GM21447 (cell line): ENCODE measurements around the gene ABCA2.
A peak's percentile ranks its signal among the peaks of the same experiment; 100 is the strongest.

Experiments
- ATAC-seq: cut with Tn5 transposase; IDR thresholded peaks from one replicate; pipeline ENCODE4 v1.9.1; 2021; ENCODE audit not compliant: unreplicated experiment

ABCA2 gene

DNA sequence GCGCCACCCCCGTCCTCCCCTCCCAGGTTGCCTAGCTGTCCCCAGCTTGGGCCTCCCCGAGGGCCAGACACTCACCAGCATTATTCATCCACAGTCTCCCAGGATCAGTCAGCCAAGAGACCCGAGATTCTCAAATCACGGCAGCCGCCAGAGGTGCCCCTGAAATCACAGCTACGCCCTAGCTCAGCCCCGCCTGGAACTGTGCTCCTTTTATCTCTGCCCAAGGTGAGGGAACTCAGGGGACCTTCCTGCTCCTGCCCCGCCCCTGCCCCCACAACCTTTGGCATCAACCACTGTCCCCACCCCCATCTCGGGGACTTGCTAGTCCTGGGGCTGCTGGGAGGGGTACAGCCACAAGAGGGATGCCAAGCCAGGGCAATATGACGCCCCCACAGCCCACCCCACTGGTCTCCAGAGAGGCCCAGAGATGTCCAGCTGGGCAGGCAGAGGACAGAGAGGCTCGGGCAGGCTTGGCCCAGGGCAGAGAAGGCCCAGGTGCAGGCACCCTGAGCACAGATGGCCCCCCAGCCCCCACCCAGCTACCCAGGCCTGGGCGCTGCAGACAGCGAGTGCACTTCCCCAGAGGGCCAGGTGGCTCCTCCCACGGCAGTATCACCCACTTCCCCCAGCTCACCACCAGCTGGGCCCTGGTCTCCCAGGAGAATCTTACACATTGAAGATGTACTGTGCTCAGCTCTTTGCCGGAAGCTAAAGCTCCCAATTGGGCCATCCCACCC is 4.0 kb upstream of the ABCA2 start, which contains the start of gene FUT7:
TSS of gene FUT7 (minus strand) at position 185 of the 737 bp plus-strand sequence. CDS start at position 88, 97 bp downstream.
- ATAC-seq, result no peak

DNA sequence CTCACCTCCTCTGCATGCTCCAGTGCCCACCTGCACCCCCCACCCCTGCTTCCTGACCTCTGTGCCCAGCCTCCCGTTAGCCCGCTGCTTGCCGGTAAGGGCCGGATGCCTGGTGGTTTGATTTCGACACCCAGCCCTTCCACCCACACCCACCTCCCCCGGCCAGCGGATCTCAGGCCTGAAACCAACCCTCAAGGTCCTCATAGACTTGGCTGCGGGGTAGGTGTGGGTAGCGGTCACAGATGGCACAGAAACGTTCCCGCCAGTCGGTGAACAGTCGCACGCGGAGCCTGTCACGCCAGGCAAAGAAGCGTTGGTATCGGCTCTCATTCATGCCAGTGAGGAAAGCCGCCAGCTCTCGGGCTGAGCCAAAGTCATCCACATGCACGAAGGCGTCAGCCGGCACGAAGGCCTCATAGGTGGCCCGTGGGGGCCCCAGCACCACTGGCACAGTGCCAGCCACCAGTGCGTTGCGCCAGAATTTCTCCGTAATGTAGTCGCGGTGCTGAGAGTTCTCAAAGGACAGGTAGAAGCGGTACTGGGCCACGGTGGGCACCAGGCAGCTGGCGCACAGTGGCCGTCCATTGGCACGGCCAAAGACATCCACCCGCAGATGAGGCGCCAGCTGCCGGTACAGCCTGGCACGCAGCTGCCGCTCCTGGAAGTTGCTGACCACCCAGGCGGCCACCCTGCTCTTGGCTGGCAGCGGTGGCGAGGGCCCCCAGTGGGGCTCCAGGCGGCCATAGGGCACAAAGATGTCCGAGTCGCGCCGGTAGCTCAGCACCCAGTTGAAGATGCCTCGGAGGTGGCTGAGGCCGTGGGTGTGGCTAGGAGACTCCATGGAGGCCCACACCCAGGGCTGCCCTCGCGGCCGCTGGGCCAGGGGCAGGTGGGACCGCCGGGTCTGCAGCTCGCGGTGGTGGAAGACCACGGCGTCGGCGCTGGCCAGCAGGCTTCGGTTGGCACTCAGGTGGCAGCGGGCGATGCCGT is 2.8 kb upstream of the ABCA2 start:
- no peak for ATAC-seq

DNA sequence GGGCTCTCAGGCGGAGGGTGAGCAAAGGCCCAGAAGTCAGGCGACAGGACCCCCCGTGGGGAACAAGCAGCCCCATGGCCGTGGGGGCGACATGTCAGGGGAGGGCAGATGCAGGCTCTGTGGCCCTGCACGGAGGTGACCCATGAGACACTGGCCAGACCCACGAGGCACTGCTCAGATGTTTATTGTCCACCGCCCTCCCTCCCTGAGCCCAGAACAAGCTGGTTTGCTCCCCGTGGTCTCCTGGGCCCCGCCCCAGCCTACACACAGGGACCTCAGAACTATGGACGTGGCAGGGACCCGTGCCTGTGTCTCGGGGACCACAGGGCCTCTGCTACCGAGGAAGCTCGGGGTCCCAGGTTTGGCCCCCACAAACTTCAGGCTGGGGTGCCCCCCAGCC is 2.0 kb upstream of the ABCA2 start:
- ATAC-seq, result no peak

DNA sequence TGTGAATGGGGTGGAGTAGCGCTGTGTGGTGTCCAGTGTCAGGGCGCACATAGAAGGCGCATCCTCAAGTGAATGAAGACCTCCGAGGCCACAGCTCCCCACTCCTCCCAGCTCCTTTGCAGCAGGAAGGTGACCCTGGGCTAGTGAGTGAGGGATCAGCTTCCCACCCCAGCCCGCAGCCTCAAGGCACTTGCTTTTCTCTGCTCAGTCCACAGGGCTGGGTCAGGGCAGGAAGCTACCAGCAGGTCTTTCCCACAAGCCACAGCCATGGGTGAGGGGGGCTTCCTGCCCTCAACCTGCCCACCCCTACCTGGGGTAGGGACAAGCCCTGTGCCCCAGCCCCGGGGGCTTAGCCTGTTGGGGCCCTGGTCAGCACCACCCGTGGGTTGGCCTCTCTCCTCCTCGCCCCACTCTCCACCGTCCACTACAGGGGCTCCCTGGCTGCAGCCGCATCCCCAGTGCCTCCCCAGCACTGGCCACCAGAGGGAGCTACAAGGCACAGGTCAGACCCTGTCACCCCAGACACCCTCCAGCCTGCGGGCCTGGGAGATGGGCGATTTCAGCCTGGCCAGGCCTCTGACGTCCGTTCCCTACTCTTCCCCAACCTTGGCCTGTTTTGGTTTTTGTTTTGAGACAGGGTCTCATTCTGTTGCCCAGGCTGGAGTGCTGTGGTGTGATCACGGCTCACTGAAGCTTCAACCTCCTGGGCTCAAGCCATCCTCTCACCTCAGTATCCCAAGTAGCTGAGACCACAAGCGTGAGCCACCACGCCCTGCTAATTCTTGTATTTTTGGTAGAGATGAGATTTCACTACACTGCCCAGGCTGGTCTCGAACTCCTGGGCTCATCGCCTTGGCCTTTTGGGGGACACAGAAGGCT is 1.3 kb upstream of the ABCA2 start:
- ATAC-seq, result peak; percentile 38

- no peak for ATAC-seq
Measured at GRCh38 chr9:137028263-137029057, 423 bp upstream of the ABCA2 start.

DNA sequence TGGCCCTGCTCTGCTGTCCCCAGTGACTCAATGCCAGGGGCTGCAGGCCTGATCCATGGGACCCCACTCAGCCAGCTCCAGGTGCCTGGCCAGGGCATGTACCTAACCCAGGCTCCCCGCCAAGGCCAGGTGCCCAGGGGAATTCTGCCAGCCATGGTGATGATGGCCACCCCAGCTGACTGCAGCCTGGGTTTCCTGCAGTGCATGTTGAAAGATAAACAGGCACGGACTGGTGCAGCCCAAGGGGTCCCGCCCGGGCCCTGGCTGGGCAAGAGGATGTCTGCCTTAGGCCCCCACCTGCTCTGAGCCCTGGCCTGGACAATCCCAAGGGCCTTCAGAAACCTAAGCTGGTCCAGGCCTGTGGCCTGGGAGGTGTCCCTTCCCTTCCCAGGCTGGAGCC is 1.2 kb downstream of the ABCA2 start:
- no peak for ATAC-seq

GRCh38 chr9:137026384-137026783 is 1.7 kb downstream of the ABCA2 start:
- no peak for ATAC-seq

GRCh38 chr9:137025517-137025966 is 2.5 kb downstream of the ABCA2 start:
- ATAC-seq, result no peak

GRCh38 chr9:137023583-137023991 is 4.5 kb downstream of the ABCA2 start:
- ATAC-seq, result no peak

GRCh38 chr9:137023157-137023556 is 4.9 kb downstream of the ABCA2 start:
- ATAC-seq, result no peak

DNA sequence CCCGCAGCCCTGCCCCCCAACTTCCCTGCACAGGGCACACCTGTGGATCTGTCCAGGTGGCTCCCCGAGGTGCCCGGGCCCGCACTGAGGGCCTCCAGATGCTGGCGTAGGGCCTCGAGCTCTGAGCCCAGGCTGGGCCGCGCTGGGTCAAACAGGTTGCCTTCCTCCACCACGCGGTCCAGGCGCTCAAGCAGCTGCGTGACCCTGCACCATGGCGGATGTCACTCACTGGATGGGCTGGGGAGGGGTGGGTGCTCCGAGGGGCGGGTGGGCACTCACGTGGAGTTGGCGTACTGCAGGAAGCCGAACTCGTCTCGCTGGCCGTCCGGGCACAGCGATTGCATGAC is 5.4 kb downstream of the ABCA2 start:
- ATAC-seq, result no peak

GRCh38 chr9:137021979-137022661 is 5.9 kb downstream of the ABCA2 start:
- no peak for ATAC-seq

DNA sequence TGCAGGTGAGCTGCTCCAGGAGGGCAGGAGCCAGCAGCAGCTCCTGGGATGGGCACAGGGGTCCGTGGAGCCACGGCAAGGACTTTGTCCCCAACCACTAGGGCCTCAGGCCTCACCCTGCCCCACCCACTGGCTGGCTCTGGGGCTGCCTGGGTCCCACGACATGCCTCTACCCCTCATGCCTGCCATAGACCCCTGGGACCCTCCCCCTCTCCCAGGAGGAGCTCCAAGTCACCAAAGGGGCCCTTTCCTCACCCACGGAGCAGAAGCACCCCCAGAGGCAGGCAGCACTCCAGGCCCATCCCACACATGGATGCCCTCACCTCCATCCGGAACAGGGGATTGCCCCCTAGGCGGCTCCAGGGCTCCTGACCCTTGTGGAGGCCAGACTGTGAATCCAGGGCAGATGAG is 6.5 kb downstream of the ABCA2 start:
- no peak for ATAC-seq

- ATAC-seq, result no peak
Measured at GRCh38 chr9:137020771-137021567, 7.1 kb downstream of the ABCA2 start.

DNA sequence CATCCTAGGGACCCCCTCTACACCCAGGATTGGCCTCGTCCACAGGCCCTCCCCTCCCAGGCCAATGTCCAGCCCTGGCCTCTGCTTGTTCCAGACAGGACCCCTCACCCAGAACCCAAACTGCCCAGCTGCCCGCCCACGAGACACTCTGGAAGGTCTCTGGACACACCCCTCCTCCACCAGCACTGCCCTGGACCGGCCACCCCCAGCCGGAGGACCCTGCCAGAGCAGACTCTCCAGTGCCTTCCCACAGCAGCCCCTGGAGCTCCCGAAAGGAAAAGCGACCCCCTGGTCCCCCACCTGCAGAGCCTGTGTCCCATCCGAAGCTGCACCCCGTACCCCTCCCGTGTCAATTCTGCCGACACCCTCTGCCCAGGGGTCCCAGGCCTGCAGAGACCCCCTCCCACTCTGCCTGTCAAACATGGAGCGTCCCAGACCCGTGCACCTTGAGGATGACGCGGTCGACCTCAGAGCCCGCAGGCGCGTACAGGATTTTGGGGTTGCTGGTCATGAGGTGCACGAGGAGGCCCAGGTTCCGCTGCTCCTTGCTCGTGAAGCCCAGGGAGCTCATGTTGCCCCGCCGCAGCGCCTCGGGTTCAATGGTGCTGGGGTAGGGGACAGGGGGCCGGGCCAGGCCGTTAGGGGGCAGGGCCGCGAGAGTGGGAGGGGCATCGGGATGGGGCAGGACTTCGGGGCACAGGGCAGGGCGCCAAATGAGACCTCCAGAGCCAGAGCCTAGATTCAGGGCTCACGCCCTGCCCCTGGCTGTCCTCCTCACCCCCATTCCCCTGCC is 8.0 kb downstream of the ABCA2 start:
- ATAC-seq, result no peak

DNA sequence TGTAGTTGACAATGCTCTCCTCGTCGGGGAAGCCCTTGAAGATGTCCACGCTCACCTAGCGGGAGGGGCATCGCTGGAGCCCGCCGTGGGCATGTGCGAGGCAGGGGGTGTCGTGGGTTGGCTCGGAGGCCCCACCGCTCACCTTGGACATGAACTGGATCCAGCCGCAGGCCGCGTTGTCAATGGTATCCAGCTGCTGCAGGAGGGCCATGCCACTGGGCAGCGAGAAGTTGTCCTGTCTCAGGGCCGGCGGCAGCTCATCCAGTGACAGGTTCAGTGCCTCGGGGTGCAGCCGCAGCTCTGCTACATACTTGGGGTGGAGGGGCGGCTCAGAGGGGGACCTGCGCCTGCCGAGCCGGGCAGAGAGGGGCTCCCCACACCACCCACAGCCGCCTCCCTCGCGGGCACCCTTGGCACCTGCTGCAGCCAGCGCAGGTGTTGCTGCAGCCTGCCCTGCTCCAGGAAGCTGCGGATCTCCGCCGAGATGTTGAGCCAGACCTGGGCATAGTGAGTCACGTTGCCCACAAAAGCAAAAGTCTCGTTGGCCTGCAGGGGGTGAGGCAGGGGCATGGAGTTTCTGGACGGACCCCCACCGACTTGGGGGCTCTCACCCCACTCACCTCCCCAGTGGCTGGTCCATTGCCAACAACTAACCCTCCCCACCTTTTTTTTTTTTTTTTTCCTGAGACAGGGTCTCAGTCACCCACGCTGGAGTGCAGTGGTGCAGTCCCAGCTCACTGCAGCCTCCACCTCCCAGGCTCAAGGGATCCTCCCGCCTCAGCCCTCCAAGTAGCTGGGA is 9.1 kb downstream of the ABCA2 start:
- no peak for ATAC-seq
